ENCODE measurements around the gene CYP27B1.
"Not testable (repeated sequence)": the region's sequence is repeated elsewhere in the genome, so short reads cannot be mapped to it uniquely, and the experiment has no call there.

DNA sequence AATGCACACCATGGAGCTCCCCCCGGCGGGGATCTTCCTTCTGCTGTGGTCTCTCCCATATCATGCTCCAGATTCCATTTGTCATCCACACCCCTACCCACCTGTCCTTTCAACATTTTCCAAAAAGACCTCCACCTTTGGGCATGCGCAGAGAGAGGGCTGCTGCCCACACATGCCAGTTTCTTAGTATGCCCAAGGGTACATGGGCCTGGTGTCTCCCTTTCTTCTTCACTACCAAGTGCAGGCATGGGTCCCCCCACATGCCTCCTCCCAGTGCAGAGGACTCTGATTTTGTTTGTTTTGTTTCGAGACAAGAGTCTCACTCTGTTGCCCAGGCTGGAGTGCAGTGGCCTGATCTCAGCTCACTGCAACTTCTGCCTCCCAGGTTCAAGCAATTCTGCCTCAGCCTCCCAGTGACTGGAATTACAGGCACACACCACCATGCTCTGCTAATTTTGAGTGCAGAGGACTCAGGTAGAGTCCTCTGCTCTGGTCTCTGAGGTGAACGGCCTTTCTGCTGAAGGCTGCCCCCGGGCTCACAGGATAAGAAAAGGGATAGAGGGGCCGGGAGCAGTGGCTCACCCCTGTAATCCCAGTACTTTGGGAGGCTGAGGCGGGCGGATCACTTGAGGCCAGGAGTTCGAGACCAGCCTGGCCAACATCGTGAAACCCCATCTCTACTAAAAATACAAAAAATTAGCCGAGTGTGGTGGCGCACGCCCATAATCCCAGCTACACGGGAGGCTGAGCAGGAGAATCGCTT lies 44.9 kb downstream of the CYP27B1 start:
- TF ChIP-seq, protein P1, sequence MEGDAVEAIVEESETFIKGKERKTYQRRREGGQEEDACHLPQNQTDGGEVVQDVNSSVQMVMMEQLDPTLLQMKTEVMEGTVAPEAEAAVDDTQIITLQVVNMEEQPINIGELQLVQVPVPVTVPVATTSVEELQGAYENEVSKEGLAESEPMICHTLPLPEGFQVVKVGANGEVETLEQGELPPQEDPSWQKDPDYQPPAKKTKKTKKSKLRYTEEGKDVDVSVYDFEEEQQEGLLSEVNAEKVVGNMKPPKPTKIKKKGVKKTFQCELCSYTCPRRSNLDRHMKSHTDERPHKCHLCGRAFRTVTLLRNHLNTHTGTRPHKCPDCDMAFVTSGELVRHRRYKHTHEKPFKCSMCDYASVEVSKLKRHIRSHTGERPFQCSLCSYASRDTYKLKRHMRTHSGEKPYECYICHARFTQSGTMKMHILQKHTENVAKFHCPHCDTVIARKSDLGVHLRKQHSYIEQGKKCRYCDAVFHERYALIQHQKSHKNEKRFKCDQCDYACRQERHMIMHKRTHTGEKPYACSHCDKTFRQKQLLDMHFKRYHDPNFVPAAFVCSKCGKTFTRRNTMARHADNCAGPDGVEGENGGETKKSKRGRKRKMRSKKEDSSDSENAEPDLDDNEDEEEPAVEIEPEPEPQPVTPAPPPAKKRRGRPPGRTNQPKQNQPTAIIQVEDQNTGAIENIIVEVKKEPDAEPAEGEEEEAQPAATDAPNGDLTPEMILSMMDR (IDR thresholded peaks at IDR 0.05; ENCODE audit: low read length): not testable (repeated sequence)
- TF ChIP-seq EZH2phosphoT487 (IDR thresholded peaks at IDR 0.05; ENCODE audit: low read length); EZH2 (optimal IDR thresholded peaks at IDR 0.05; ENCODE audit: low read depth, low read length): not testable (repeated sequence)
